Posterior cingulate gyrus (tissue), 11 donors: ENCODE measurements around the gene NBPF12.
"Not testable (repeated sequence)": the region's sequence is repeated elsewhere in the genome, so short reads cannot be mapped to it uniquely, and the experiment has no call there.

Source experiments
- DNase-seq, 10 donors: peaks; one replicate each; pipeline versions ENCODE4 v3.0.0 to v3.0.0-alpha.2; 2020 to 2021; ENCODE audit warnings: mixed read lengths in 3 of 10
- intact Hi-C: fragments of 100-400 bp; cut with DNase I; formaldehyde crosslinking; loops from one replicate; pipeline ENCODE4 v1.15.1; 2023

The NBPF12 gene

GRCh38 chr1:146972681-146973080, 34.6 kb downstream of the NBPF12 start:
- DNase-seq, intact Hi-C loops: not testable (repeated sequence)

- DNase-seq, intact Hi-C loops: not testable (repeated sequence)
Observed at GRCh38 chr1:146985855-146986254, 47.7 kb downstream of the NBPF12 start.

GRCh38 chr1:146986450-146986849, 48.3 kb downstream of the NBPF12 start:
- DNase-seq, intact Hi-C loops: not testable (repeated sequence)

GRCh38 chr1:146987502-146987901, 49.4 kb downstream of the NBPF12 start:
- DNase-seq, intact Hi-C loops: not testable (repeated sequence)

GRCh38 chr1:146989455-146989854, 51.3 kb downstream of the NBPF12 start:
- intact Hi-C loops, result not testable (repeated sequence)

GRCh38 chr1:147008495-147008894, 70.4 kb downstream of the NBPF12 start:
- intact Hi-C loops, DNase-seq: not testable (repeated sequence)

More at GRCh38 chr1:146989455-146989854, 51.3 kb downstream of the NBPF12 start:
- DNase-seq, result not testable (repeated sequence)

- DNase-seq, intact Hi-C loops: not testable (repeated sequence)
Observed at GRCh38 chr1:147026975-147027374, 88.9 kb downstream of the NBPF12 start.

GRCh38 chr1:147030066-147030653, 92.0 kb downstream of the NBPF12 start:
- intact Hi-C loops, DNase-seq: not testable (repeated sequence)

- no peak for DNase-seq
- intact Hi-C loops, result no loop called here
Observed at GRCh38 chr1:147039916-147040315, 101.8 kb downstream of the NBPF12 start.

- DNase-seq, intact Hi-C loops: not testable (repeated sequence)
Observed at GRCh38 chr1:147042891-147043290, 104.8 kb downstream of the NBPF12 start.

GRCh38 chr1:147044511-147044910, 106.4 kb downstream of the NBPF12 start:
- DNase-seq, intact Hi-C loops: not testable (repeated sequence)
